ENCODE results near the gene CADM4.

GRCh38 chr19:43618921-43619261 is 20.8 kb downstream of the CADM4 start:
- TF ChIP-seq ZNF8 (CRISPR knock-in tag; IDR thresholded peaks at IDR 0.05) = no peak
- 0 out of 2 replicates have a peak, but pooled peaks have one; percentile 34 for TF ChIP-seq ZFP3 (CRISPR knock-in tag; IDR thresholded peaks at IDR 0.05)
- TF ChIP-seq TSHZ2 (CRISPR knock-in tag; IDR thresholded peaks at IDR 0.05) = no peak
- no peak for TF ChIP-seq CREB5 (CRISPR knock-in tag; IDR thresholded peaks at IDR 0.05; ENCODE audit: low read depth)
- no peak for TF ChIP-seq ZFP30 (CRISPR knock-in tag; IDR thresholded peaks at IDR 0.05)
- TF ChIP-seq ESRRG (CRISPR knock-in tag; IDR thresholded peaks at IDR 0.05) = no peak
- TF ChIP-seq ARNTL (CRISPR knock-in tag; IDR thresholded peaks at IDR 0.05; ENCODE audit: borderline replicate concordance, low read depth) = peak; percentile 19; the same call in 1 of the 2 replicates
- TF ChIP-seq CSDC2 (CRISPR knock-in tag; IDR thresholded peaks at IDR 0.05) = no peak
- TF ChIP-seq PPARA (CRISPR knock-in tag; IDR thresholded peaks at IDR 0.05; ENCODE audit: borderline replicate concordance) = no peak
